Measurements from ENCODE around the gene CD14. TPM values are rescaled to one million over a fixed set of nuclear protein-coding genes. Genes with fewer than 3 reads are reported as not detected.

The CD14 gene
- total RNA-seq, 1 experiment from 2014 or later, result 0.42 TPM

DNA sequence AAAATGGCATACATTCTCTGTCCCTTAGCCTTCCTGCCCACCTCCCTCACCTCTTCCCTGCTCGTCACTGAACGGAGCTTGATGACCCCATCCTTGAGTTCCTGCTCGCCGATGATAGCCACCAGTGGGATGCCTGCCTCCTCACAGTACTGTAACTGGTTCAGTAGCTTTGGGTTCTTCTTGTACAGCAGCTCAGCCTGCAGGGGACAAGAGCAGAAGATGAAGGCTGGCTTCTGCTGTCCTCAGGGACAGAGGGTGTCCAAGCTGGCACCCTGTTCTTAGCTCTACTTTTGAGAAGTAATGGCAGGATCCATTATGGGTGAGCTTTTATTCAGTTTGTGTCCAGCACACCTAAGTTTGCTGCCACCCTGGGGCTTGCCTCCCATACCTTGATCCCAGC is 41.7 kb upstream of the CD14 start:
- Histone ChIP-seq H3K9ac (ENCODE audit: low read length) (no peak overlapping the region), H3K4me2 (ENCODE audit: low read length) (no peak overlapping the region), H3K9me2 (ENCODE audit: insufficient read depth) (no peaks in the 10 kb centered on the region), H2AFZ (ENCODE audit: low read depth, low read length, poor library complexity, severe bottlenecking) (no peak overlapping the region), H3K4me3 (replicated peaks in 1 of 2; ENCODE audit: low read depth in 1 of 2, low read length in 2 of 2) (no peak overlapping the region), H3K27me3 (ENCODE audit: insufficient read depth, low read length) (no peaks in the 10 kb centered on the region), H3K27ac (ENCODE audit: low read depth, low read length) (no peak overlapping the region), H3K4me1 (ENCODE audit: control insufficient read depth in 1 of 2, insufficient read depth in 2 of 2, low read length in 2 of 2) (no peaks in the 10 kb centered on the region), H3K36me3 (ENCODE audit: control insufficient read depth in 1 of 2, insufficient read depth in 2 of 2, low read length in 2 of 2) (peaks cover 33 to 35% of the 10 kb centered on the region in 2 experiments; a peak in 3 of 4 replicates), H4K20me1 (ENCODE audit: insufficient read depth) (no peaks in the 10 kb centered on the region), H3K9me3 (ENCODE audit: control insufficient read depth in 1 of 2, insufficient read depth in 1 of 2, low read depth in 1 of 2, low read length in 2 of 2) (no peaks in the 10 kb centered on the region), H3K79me2 (ENCODE audit: insufficient read depth, low read length) (no peaks in the 10 kb centered on the region)
- TF ChIP-seq EZH2 (IDR thresholded peaks at IDR 0.05) (no peak), CEBPB (IDR thresholded peaks at IDR 0.05; ENCODE audit: low read depth) (no peak), POLR2AphosphoS5 (IDR thresholded peaks at IDR 0.05; ENCODE audit: low read depth, low read length) (peak; percentile 33; the same call in 1 of the 2 replicates), SRF (IDR thresholded peaks at IDR 0.05; ENCODE audit: low read depth) (no peak), ELF1 (IDR thresholded peaks at IDR 0.05; ENCODE audit: borderline replicate concordance, low read depth) (no peak), EGR1 (IDR thresholded peaks at IDR 0.05; ENCODE audit: low read depth) (no peak)
- TF ChIP-seq, protein P1, sequence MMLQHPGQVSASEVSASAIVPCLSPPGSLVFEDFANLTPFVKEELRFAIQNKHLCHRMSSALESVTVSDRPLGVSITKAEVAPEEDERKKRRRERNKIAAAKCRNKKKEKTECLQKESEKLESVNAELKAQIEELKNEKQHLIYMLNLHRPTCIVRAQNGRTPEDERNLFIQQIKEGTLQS (IDR thresholded peaks at IDR 0.05), result no peak
- TF ChIP-seq, protein P2, sequence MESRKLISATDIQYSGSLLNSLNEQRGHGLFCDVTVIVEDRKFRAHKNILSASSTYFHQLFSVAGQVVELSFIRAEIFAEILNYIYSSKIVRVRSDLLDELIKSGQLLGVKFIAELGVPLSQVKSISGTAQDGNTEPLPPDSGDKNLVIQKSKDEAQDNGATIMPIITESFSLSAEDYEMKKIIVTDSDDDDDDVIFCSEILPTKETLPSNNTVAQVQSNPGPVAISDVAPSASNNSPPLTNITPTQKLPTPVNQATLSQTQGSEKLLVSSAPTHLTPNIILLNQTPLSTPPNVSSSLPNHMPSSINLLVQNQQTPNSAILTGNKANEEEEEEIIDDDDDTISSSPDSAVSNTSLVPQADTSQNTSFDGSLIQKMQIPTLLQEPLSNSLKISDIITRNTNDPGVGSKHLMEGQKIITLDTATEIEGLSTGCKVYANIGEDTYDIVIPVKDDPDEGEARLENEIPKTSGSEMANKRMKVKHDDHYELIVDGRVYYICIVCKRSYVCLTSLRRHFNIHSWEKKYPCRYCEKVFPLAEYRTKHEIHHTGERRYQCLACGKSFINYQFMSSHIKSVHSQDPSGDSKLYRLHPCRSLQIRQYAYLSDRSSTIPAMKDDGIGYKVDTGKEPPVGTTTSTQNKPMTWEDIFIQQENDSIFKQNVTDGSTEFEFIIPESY (IDR thresholded peaks at IDR 0.05; ENCODE audit: extremely low read depth, insufficient replicate concordance, low read length), result no peak
- TF ChIP-seq, protein P3, sequence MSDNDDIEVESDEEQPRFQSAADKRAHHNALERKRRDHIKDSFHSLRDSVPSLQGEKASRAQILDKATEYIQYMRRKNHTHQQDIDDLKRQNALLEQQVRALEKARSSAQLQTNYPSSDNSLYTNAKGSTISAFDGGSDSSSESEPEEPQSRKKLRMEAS (IDR thresholded peaks at IDR 0.05), result no peak
- RAD21 ChIA-PET (ENCODE audit: low non-redundant PET in 1 of 2, low total read pairs in 2 of 2, uncharacterized antibody in 2 of 2, unreplicated experiment in 2 of 2), result no interaction called here
- CTCF ChIA-PET, result no interaction called here
- intact Hi-C loops (cut with micrococcal nuclease), result no loop called here
- DNase-seq (ENCODE audit: low read depth, low spot score) (no peak), ATAC-seq (no peak)
- POLR2A ChIA-PET, result interaction anchor here (1.1 kb wide), 1 partner anchor 328 kb away, joined by 4 read pairs; the partner anchor contains the start of gene HBEGF
- BruUV-seq (replicated peaks), result no TSS peak
